Adipose tissue (tissue), 3 donors: Measurements from ENCODE around the gene RMI2. TPM values are rescaled to one million over a fixed set of nuclear protein-coding genes. Genes with fewer than 3 reads are reported as not detected.

Experiments
- H3K27ac ChIP-seq: one replicate; pipeline ENCODE4 v1.5.1; 2013; ENCODE audit warnings: low read depth, low read length
- WGBS, 3 donors: extraction: QIAGEN DNeasy Blood & Tissue Kit; methylation state at CpG; one replicate each; pipeline ENCODE4 v1.1.7; 2013; 5-methylcytosine and 5-hydroxymethylcytosine counted together
- polyA plus RNA-seq, 3 donors: library from polyadenylated mRNA; stranded (reverse); fragments of 200-250 nt; gene quantifications; one replicate each; pipeline ENCODE4 v1.2.3, GENCODE V29; 2013
- donor health status: healthy with polysubstance abuse.
- donor health status: Bipolar disorder and iron deficiency.
- donor health status: healthy.

Gene RMI2
- polyA plus RNA-seq, 3 donors = 0.67 to 0.87 (median 0.67) TPM

GRCh38 chr16:11308493-11309283, 36.6 kb upstream of the RMI2 start:
- WGBS, 3 donors = 60 to 73% (median 61%) methylated on average over 15 of the region's 15 CpGs
- H3K27ac ChIP-seq = no peak overlapping the region

- H3K27ac ChIP-seq = no peak overlapping the region
Measured at GRCh38 chr16:11309895-11310633, 35.2 kb upstream of the RMI2 start.

GRCh38 chr16:11310634-11310977, 34.7 kb upstream of the RMI2 start:
- WGBS, 3 donors = 79 to 89% (median 86%) methylated on average over 3 of the region's 3 CpGs
- no peak overlapping the region for H3K27ac ChIP-seq

More at GRCh38 chr16:11309895-11310633, 35.2 kb upstream of the RMI2 start:
- WGBS, 3 donors = 61 to 72% (median 66%) methylated on average over 9 of the region's 9 CpGs

- 56 to 83% (median 56%) methylated on average over 10 of the region's 10 CpGs for WGBS, 3 donors
- no peak overlapping the region for H3K27ac ChIP-seq
Measured at GRCh38 chr16:11310997-11311561, 34.2 kb upstream of the RMI2 start.

- no peak overlapping the region for H3K27ac ChIP-seq
- 32 to 71% (median 63%) methylated on average over 8 of the region's 8 CpGs for WGBS, 3 donors
Measured at GRCh38 chr16:11312718-11313492, 32.4 kb upstream of the RMI2 start.

- H3K27ac ChIP-seq = no peak overlapping the region
- WGBS, 3 donors = 89 to 97% (median 95%) methylated on average over 9 of the region's 9 CpGs
Measured at GRCh38 chr16:11313493-11314308, 31.6 kb upstream of the RMI2 start.

- H3K27ac ChIP-seq = no peak overlapping the region
- WGBS, 3 donors = 95 to 96% (median 96%) methylated on average over 8 of the region's 8 CpGs
Measured at GRCh38 chr16:11314309-11314894, 30.9 kb upstream of the RMI2 start.

GRCh38 chr16:11315510-11315909, 29.7 kb upstream of the RMI2 start:
- WGBS, 3 donors = 56 to 71% (median 58%) methylated on average over 13 of the region's 13 CpGs
- H3K27ac ChIP-seq = no peak overlapping the region

GRCh38 chr16:11316331-11317015, 28.8 kb upstream of the RMI2 start:
- no peak overlapping the region for H3K27ac ChIP-seq

GRCh38 chr16:11318817-11319216, 26.4 kb upstream of the RMI2 start:
- WGBS, 3 donors = 83 to 92% (median 86%) methylated on average over 8 of the region's 8 CpGs
- no peak overlapping the region for H3K27ac ChIP-seq

More at GRCh38 chr16:11316331-11317015, 28.8 kb upstream of the RMI2 start:
- 77 to 88% (median 87%) methylated on average over 23 of the region's 23 CpGs for WGBS, 3 donors

- WGBS, 3 donors = 51 to 65% (median 60%) methylated on average over 8 of the region's 8 CpGs
- H3K27ac ChIP-seq = no peak overlapping the region
Measured at GRCh38 chr16:11319529-11320146, 25.6 kb upstream of the RMI2 start.

GRCh38 chr16:11320170-11320569, 25.1 kb upstream of the RMI2 start:
- 82 to 87% (median 84%) methylated on average over 10 of the region's 10 CpGs for WGBS, 3 donors
- H3K27ac ChIP-seq = no peak overlapping the region

GRCh38 chr16:11321662-11322061, 23.6 kb upstream of the RMI2 start:
- no peak overlapping the region for H3K27ac ChIP-seq
- 77 to 88% (median 81%) methylated on average over 5 of the region's 5 CpGs for WGBS, 3 donors

GRCh38 chr16:11322823-11323222, 22.4 kb upstream of the RMI2 start:
- H3K27ac ChIP-seq = no peak overlapping the region
- 85 to 92% (median 86%) methylated on average over 3 of the region's 3 CpGs for WGBS, 3 donors

- H3K27ac ChIP-seq = no peak overlapping the region
- 89 to 93% (median 91%) methylated on average over 11 of the region's 11 CpGs for WGBS, 3 donors
Measured at GRCh38 chr16:11323551-11324336, 21.5 kb upstream of the RMI2 start.
